ENCODE results near the gene ARID1A. TPM values are rescaled to one million over a fixed set of nuclear protein-coding genes. Genes with fewer than 3 reads are reported as not detected.

The ARID1A gene
- total and polyA plus RNA-seq, 2 experiments from 2014 or later: 50.0 to 104 TPM

DNA sequence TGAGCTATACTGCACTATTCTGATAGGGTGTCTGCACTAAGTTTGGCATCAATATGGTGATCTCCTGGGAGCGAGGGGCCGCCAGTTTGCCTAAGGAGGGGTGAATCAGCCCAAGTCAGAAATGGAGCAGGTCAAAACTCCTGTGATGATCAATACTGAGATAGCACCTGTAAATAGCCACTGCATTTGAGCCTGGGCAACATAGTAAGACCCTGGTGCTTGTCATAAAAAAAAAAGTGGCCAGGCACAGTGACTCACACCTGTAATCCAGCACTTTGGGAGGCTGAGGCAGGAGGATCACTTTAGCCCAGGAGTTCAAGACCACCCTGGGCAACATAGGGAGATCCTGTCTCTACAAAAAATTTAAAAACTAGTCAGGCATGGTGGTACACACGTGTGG lies 119.1 kb downstream of the ARID1A start:
- no peaks in the 10 kb centered on the region for H3K36me3 ChIP-seq (ENCODE audit: insufficient read depth)
- no peaks in the 10 kb centered on the region for H3F3A ChIP-seq (replicated peaks; ENCODE audit: low read depth)
- H3K4me2 ChIP-seq: no peak overlapping the region
- H3K27ac Mint-ChIP-seq: no peak overlapping the region
- no peak overlapping the region for H3K4me3 ChIP-seq
- H3K9me2 ChIP-seq (ENCODE audit: insufficient read depth): no peaks in the 10 kb centered on the region
- no peak for TF ChIP-seq POLR2AphosphoS5 (IDR thresholded peaks at IDR 0.05; ENCODE audit: low read depth)
- no peak for TF ChIP-seq ZNF114 (CRISPR knock-in tag; IDR thresholded peaks at IDR 0.05)
- TF ChIP-seq STAT1 (IDR thresholded peaks at IDR 0.05; ENCODE audit: unreplicated experiment): no peak
- no peak for ATAC-seq
- DNase-seq (ENCODE audit: low spot score): no peak
- no peak overlapping the region for H3K27ac ChIP-seq (ENCODE audit: low read depth)
- no peaks in the 10 kb centered on the region for H4K20me1 ChIP-seq (replicated peaks; ENCODE audit: insufficient read depth)
- peaks cover 21% of the 10 kb centered on the region for H3K9me3 Mint-ChIP-seq
- H3K27me3 ChIP-seq (ENCODE audit: insufficient read depth): no peaks in the 10 kb centered on the region
- H2AFZ ChIP-seq: no peak overlapping the region
- no peaks in the 10 kb centered on the region for H3K4me1 ChIP-seq (ENCODE audit: insufficient read depth)
- no peaks in the 10 kb centered on the region for H3K79me2 ChIP-seq (replicated peaks; ENCODE audit: insufficient read depth)
- peaks cover 5% of the 10 kb centered on the region for H3K27me3 Mint-ChIP-seq (ENCODE audit: insufficient read depth, low read depth, poor library complexity)
- H3K4me1 Mint-ChIP-seq: no peaks in the 10 kb centered on the region
- peaks cover 10% of the 10 kb centered on the region for H3K36me3 Mint-ChIP-seq (ENCODE audit: low read depth)
- H3K4me3 Mint-ChIP-seq: no peak overlapping the region

DNA sequence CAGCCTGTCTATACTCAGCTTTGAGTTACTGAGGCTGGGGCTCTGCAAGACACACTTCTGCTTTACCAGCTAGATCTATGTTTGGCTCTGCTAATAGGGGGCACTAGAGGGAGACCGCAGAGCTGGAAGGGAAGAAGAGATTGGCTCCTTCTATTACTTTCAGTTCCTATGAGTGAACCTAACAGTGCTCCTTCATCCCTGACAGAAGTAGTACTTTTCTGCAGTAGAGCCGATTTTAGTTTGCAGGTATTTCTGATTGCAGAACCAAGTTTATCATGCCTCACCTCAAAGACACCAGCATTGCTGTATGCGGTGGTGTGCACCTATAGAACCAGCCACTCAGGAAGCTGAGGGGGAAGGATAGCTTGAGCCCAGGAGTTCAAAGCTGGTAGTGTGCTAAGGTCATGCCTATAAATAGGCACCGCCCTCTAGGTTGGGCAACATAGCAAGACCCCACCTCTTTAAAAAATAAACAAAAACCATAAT lies 125.0 kb downstream of the ARID1A start:
- DNase-seq (ENCODE audit: low spot score): peak; percentile 27
- H3K27me3 ChIP-seq (ENCODE audit: insufficient read depth): no peaks in the 10 kb centered on the region
- Mint-ChIP-seq H3K4me3 (no peak overlapping the region), H3K27ac (no peak overlapping the region), H3K27me3 (ENCODE audit: insufficient read depth, low read depth, poor library complexity) (peaks cover 8% of the 10 kb centered on the region), H3K36me3 (ENCODE audit: low read depth) (peaks cover 12% of the 10 kb centered on the region), H3K9me3 (peaks cover 22% of the 10 kb centered on the region), H3K4me1 (peaks cover 8% of the 10 kb centered on the region; the same call in 2 of the 3 replicates)
- no peak overlapping the region for H3K4me3 ChIP-seq
- no peaks in the 10 kb centered on the region for H3K36me3 ChIP-seq (ENCODE audit: insufficient read depth)
- H3K79me2 ChIP-seq (replicated peaks; ENCODE audit: insufficient read depth): no peaks in the 10 kb centered on the region
- H2AFZ ChIP-seq: no peak overlapping the region
- ATAC-seq: peak; percentile 64
- no peak overlapping the region for H3K27ac ChIP-seq (ENCODE audit: low read depth)
- no peak overlapping the region for H3K4me2 ChIP-seq
- peaks cover 3% of the 10 kb centered on the region; the same call in 1 of the 2 replicates for H3F3A ChIP-seq (replicated peaks; ENCODE audit: low read depth)
- H4K20me1 ChIP-seq (replicated peaks; ENCODE audit: insufficient read depth): no peaks in the 10 kb centered on the region
- TF ChIP-seq CTCF (conservative IDR thresholded peaks at IDR 0.05; ENCODE audit: low read depth in 2 of 2): peak; percentile 24 to 46; a peak in 3 of 4 replicates
- no peak for TF ChIP-seq ETS1 (IDR thresholded peaks at IDR 0.05)
- TF ChIP-seq ZNF114 (CRISPR knock-in tag; IDR thresholded peaks at IDR 0.05): no peak
- TF ChIP-seq, protein P1, sequence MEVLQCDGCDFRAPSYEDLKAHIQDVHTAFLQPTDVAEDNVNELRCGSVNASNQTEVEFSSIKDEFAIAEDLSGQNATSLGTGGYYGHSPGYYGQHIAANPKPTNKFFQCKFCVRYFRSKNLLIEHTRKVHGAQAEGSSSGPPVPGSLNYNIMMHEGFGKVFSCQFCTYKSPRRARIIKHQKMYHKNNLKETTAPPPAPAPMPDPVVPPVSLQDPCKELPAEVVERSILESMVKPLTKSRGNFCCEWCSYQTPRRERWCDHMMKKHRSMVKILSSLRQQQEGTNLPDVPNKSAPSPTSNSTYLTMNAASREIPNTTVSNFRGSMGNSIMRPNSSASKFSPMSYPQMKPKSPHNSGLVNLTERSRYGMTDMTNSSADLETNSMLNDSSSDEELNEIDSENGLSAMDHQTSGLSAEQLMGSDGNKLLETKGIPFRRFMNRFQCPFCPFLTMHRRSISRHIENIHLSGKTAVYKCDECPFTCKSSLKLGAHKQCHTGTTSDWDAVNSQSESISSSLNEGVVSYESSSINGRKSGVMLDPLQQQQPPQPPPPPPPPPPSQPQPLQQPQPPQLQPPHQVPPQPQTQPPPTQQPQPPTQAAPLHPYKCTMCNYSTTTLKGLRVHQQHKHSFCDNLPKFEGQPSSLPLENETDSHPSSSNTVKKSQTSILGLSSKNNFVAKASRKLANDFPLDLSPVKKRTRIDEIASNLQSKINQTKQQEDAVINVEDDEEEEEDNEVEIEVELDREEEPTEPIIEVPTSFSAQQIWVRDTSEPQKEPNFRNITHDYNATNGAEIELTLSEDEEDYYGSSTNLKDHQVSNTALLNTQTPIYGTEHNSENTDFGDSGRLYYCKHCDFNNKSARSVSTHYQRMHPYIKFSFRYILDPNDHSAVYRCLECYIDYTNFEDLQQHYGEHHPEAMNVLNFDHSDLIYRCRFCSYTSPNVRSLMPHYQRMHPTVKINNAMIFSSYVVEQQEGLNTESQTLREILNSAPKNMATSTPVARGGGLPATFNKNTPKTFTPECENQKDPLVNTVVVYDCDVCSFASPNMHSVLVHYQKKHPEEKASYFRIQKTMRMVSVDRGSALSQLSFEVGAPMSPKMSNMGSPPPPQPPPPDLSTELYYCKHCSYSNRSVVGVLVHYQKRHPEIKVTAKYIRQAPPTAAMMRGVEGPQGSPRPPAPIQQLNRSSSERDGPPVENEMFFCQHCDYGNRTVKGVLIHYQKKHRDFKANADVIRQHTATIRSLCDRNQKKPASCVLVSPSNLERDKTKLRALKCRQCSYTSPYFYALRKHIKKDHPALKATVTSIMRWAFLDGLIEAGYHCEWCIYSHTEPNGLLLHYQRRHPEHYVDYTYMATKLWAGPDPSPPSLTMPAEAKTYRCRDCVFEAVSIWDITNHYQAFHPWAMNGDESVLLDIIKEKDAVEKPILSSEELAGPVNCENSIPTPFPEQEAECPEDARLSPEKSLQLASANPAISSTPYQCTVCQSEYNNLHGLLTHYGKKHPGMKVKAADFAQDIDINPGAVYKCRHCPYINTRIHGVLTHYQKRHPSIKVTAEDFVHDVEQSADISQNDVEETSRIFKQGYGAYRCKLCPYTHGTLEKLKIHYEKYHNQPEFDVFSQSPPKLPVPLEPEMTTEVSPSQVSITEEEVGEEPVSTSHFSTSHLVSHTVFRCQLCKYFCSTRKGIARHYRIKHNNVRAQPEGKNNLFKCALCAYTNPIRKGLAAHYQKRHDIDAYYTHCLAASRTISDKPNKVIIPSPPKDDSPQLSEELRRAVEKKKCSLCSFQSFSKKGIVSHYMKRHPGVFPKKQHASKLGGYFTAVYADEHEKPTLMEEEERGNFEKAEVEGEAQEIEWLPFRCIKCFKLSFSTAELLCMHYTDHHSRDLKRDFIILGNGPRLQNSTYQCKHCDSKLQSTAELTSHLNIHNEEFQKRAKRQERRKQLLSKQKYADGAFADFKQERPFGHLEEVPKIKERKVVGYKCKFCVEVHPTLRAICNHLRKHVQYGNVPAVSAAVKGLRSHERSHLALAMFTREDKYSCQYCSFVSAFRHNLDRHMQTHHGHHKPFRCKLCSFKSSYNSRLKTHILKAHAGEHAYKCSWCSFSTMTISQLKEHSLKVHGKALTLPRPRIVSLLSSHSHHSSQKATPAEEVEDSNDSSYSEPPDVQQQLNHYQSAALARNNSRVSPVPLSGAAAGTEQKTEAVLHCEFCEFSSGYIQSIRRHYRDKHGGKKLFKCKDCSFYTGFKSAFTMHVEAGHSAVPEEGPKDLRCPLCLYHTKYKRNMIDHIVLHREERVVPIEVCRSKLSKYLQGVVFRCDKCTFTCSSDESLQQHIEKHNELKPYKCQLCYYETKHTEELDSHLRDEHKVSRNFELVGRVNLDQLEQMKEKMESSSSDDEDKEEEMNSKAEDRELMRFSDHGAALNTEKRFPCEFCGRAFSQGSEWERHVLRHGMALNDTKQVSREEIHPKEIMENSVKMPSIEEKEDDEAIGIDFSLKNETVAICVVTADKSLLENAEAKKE (CRISPR knock-in tag; IDR thresholded peaks at IDR 0.05): no peak
- no peak for TF ChIP-seq STAT1 (IDR thresholded peaks at IDR 0.05; ENCODE audit: unreplicated experiment)
- TF ChIP-seq CREB1 (CRISPR knock-in tag; IDR thresholded peaks at IDR 0.05; ENCODE audit: low read depth): no peak
- no peaks in the 10 kb centered on the region for H3K9me2 ChIP-seq (ENCODE audit: insufficient read depth)
- H3K4me1 ChIP-seq (ENCODE audit: insufficient read depth): peaks cover 11% of the 10 kb centered on the region; the same call in 1 of the 2 replicates

All from GM23338 (cell line).